ENCODE measurements around the gene RABGAP1L. TPM values are rescaled to one million over a fixed set of nuclear protein-coding genes. Genes with fewer than 3 reads are reported as not detected.
"Not testable (repeated sequence)": the region's sequence is repeated elsewhere in the genome, so short reads cannot be mapped to it uniquely, and the experiment has no call there.

The RABGAP1L gene
- total RNA-seq, 1 experiment from 2014 or later: 76.9 TPM

DNA sequence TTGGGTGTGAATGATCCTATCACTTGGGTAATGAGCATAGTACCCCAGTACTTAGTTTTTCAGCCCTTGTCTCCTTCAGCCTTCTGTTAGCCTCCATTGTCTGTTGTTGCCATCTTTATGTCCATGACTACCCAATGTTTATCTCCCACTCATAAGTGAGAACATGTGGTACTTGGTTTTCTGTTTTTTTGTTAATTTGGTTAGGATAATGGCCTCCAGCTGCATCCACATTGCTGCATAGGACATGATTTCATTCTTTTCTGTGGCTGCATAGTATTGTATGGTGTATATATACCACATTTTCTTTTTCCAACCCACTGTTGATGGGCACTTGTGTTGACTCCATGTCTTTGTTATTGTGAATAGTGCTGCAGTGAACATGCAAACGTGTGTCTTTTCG is 248.8 kb downstream of the RABGAP1L start (continued):
- TF ChIP-seq ZNF532 (CRISPR knock-in tag; IDR thresholded peaks at IDR 0.05; ENCODE audit: borderline replicate concordance): no peak

- DNase-seq (ENCODE audit: low spot score); ATAC-seq; H3K27ac Mint-ChIP-seq; H3K36me3 Mint-ChIP-seq; POLR2A ChIA-PET; H3K4me1 Mint-ChIP-seq; H3K4me3 Mint-ChIP-seq; CTCF ChIA-PET; H3K27me3 Mint-ChIP-seq (ENCODE audit: low read depth); H3K9me3 Mint-ChIP-seq: not testable (repeated sequence)
Measured at GRCh38 chr1:174409801-174410200, 250.5 kb downstream of the RABGAP1L start.

- H3K4me1 Mint-ChIP-seq: no peaks in the 10 kb centered on the region
- POLR2A ChIA-PET: no interaction called here
- no peak overlapping the region for H3K27ac Mint-ChIP-seq
- TF ChIP-seq ESRRA (CRISPR knock-in tag; IDR thresholded peaks at IDR 0.05; ENCODE audit: borderline replicate concordance) (no peak), SOX15 (CRISPR knock-in tag; IDR thresholded peaks at IDR 0.05) (no peak), SMAD3 (CRISPR knock-in tag; IDR thresholded peaks at IDR 0.05; ENCODE audit: borderline replicate concordance) (no peak), ATF1 (CRISPR knock-in tag; IDR thresholded peaks at IDR 0.05) (no peak)
- H3K4me3 Mint-ChIP-seq: no peak overlapping the region
- DNase-seq (ENCODE audit: low spot score) (no peak), ATAC-seq (peak; percentile 88)
- H3K27me3 Mint-ChIP-seq (ENCODE audit: low read depth): no peaks in the 10 kb centered on the region
- H3K36me3 Mint-ChIP-seq: no peaks in the 10 kb centered on the region
- no peaks in the 10 kb centered on the region for H3K9me3 Mint-ChIP-seq
- CTCF ChIA-PET: interaction anchor here (0.6 to 1.9 kb wide), 9 partner anchors 16 to 337 kb away, joined by 3 to 17 read pairs (median 4); no protein-coding TSS in a partner anchor
Measured at GRCh38 chr1:174413632-174414031, 254.3 kb downstream of the RABGAP1L start.

GRCh38 chr1:174414203-174414602 is 254.9 kb downstream of the RABGAP1L start:
- no peaks in the 10 kb centered on the region for H3K27me3 Mint-ChIP-seq (ENCODE audit: low read depth)
- no peak overlapping the region for H3K4me3 Mint-ChIP-seq
- no peak overlapping the region for H3K27ac Mint-ChIP-seq
- DNase-seq (ENCODE audit: low spot score) (no peak), ATAC-seq (no peak)
- no peak for TF ChIP-seq CDX4 (CRISPR knock-in tag; IDR thresholded peaks at IDR 0.05; ENCODE audit: borderline replicate concordance)
- no peak for TF ChIP-seq NR2C2 (CRISPR knock-in tag; IDR thresholded peaks at IDR 0.05)
- no peak for TF ChIP-seq FOXP1 (CRISPR knock-in tag; IDR thresholded peaks at IDR 0.05; ENCODE audit: borderline replicate concordance)
- TF ChIP-seq TEAD1 (CRISPR knock-in tag; IDR thresholded peaks at IDR 0.05): no peak
- TF ChIP-seq FOXJ3 (CRISPR knock-in tag; IDR thresholded peaks at IDR 0.05; ENCODE audit: borderline replicate concordance): no peak
- TF ChIP-seq NFYB (CRISPR knock-in tag; conservative IDR thresholded peaks at IDR 0.05; ENCODE audit: low read depth): no peak
- TF ChIP-seq CREM (CRISPR knock-in tag; IDR thresholded peaks at IDR 0.05): no peak
- TF ChIP-seq TCF7 (CRISPR knock-in tag; IDR thresholded peaks at IDR 0.05; ENCODE audit: low read depth): no peak
- no peak for TF ChIP-seq GTF2I (CRISPR knock-in tag; conservative IDR thresholded peaks at IDR 0.05)
- no peak for TF ChIP-seq MXD4 (CRISPR knock-in tag; IDR thresholded peaks at IDR 0.05; ENCODE audit: borderline replicate concordance)
- TF ChIP-seq ZNF138 (CRISPR knock-in tag; conservative IDR thresholded peaks at IDR 0.05): no peak
- no peak for TF ChIP-seq ZNF232 (CRISPR knock-in tag; IDR thresholded peaks at IDR 0.05)
- no peak for TF ChIP-seq ZNF121 (CRISPR knock-in tag; IDR thresholded peaks at IDR 0.05)
- TF ChIP-seq, protein P1, sequence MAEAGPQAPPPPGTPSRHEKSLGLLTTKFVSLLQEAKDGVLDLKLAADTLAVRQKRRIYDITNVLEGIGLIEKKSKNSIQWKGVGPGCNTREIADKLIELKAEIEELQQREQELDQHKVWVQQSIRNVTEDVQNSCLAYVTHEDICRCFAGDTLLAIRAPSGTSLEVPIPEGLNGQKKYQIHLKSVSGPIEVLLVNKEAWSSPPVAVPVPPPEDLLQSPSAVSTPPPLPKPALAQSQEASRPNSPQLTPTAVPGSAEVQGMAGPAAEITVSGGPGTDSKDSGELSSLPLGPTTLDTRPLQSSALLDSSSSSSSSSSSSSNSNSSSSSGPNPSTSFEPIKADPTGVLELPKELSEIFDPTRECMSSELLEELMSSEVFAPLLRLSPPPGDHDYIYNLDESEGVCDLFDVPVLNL (CRISPR knock-in tag; IDR thresholded peaks at IDR 0.05; ENCODE audit: borderline replicate concordance, low read depth): no peak
- no peaks in the 10 kb centered on the region for H3K36me3 Mint-ChIP-seq
- no peaks in the 10 kb centered on the region for H3K9me3 Mint-ChIP-seq
- ChIA-PET CTCF (interaction anchor here (0.6 to 1.9 kb wide), 8 partner anchors 17 to 337 kb away, joined by 3 to 17 read pairs (median 4); no protein-coding TSS in a partner anchor), POLR2A (no interaction called here)
- 0 out of 2 replicates have a peak, but pooled peaks cover 2% of the 10 kb centered on the region for H3K4me1 Mint-ChIP-seq
